RWPE2 (cell line): ENCODE data around the gene RUSF1.

Source experiments
- ATAC-seq: fragments of 200-7000 bp; cut with Tn5 transposase; 3 replicates; pipeline ENCODE4 v1.9.1; 2021; ENCODE audit warnings: low read depth
- DNase-seq: peaks from one replicate; pipeline ENCODE4 v3.0.0-alpha.2; 2020; ENCODE audit warnings: low spot score
- H3K27ac ChIP-seq: fragments of 450-650 bp; 2 replicates; pipeline ENCODE4 v1.5.1; 2017; ENCODE audit warnings: mild to moderate bottlenecking; ENCODE audit not compliant: poor library complexity, severe bottlenecking
- H3K27me3 ChIP-seq: fragments of 250-450 bp; sonication (Bioruptor Pico); 2 replicates; pipeline ENCODE4 v1.5.1; 2021; ENCODE audit warnings: mild to moderate bottlenecking, moderate library complexity; ENCODE audit not compliant: insufficient read depth, poor library complexity, severe bottlenecking
- H3K36me3 ChIP-seq: fragments of 250-450 bp; sonication (Bioruptor Pico); 2 replicates; pipeline ENCODE4 v1.5.1; 2020; ENCODE audit warnings: low read depth, mild to moderate bottlenecking, moderate library complexity
- H3K4me1 ChIP-seq: fragments of 250-450 bp; sonication (Bioruptor Pico); 2 replicates; pipeline ENCODE4 v1.5.1; 2021; ENCODE audit warnings: mild to moderate bottlenecking, moderate library complexity; ENCODE audit not compliant: insufficient read depth, poor library complexity, severe bottlenecking
- H3K4me3 ChIP-seq: fragments of 250-450 bp; sonication (Bioruptor Pico); 2 replicates; pipeline ENCODE4 v1.5.1; 2021; ENCODE audit warnings: mild to moderate bottlenecking, moderate library complexity; ENCODE audit not compliant: severe bottlenecking
- H3K9me3 ChIP-seq: fragments of 250-450 bp; sonication (Bioruptor Pico); 2 replicates; pipeline ENCODE4 v1.5.1; 2021; ENCODE audit warnings: mild to moderate bottlenecking, moderate library complexity; ENCODE audit not compliant: severe bottlenecking
- CTCF ChIP-seq: fragments of 450-650 bp; IDR thresholded peaks from one replicate; pipeline ENCODE4 v1.5.1; 2017; ENCODE audit warnings: mild to moderate bottlenecking, moderate library complexity; ENCODE audit not compliant: poor library complexity, severe bottlenecking

The RUSF1 gene

GRCh38 chr16:31441956-31442355, 66.2 kb downstream of the RUSF1 start:
- peak overlapping the region; percentile 43 for H3K4me3 ChIP-seq
- DNase-seq = no peak

GRCh38 chr16:31440516-31441184, 67.5 kb downstream of the RUSF1 start:
- peak; percentile 5 for DNase-seq
- Histone ChIP-seq H3K27ac (no peak overlapping the region), H3K9me3 (no peaks in the 10 kb centered on the region), H3K27me3 (no peaks in the 10 kb centered on the region), H3K36me3 (no peaks in the 10 kb centered on the region), H3K4me1 (no peaks in the 10 kb centered on the region), H3K4me3 (no peak overlapping the region)
- no peak for TF ChIP-seq CTCF
- no peak for ATAC-seq

More at GRCh38 chr16:31441956-31442355, 66.2 kb downstream of the RUSF1 start:
- no peaks in the 10 kb centered on the region for H3K36me3 ChIP-seq
- TF ChIP-seq CTCF = no peak
- H3K27me3 ChIP-seq = no peaks in the 10 kb centered on the region
- ATAC-seq = no peak
- H3K27ac ChIP-seq = no peak overlapping the region
- H3K4me1 ChIP-seq = no peaks in the 10 kb centered on the region
- H3K9me3 ChIP-seq = no peaks in the 10 kb centered on the region

- no peaks in the 10 kb centered on the region for H3K27me3 ChIP-seq
- no peaks in the 10 kb centered on the region for H3K36me3 ChIP-seq
- H3K9me3 ChIP-seq = no peaks in the 10 kb centered on the region
- no peak for ATAC-seq
- H3K4me1 ChIP-seq = no peaks in the 10 kb centered on the region
- H3K4me3 ChIP-seq = no peak overlapping the region
- TF ChIP-seq CTCF = no peak
- no peak overlapping the region for H3K27ac ChIP-seq
- no peak for DNase-seq
Measured at GRCh38 chr16:31439519-31439918, 68.7 kb downstream of the RUSF1 start.
